Lower leg skin (tissue), 3 donors: Measurements from ENCODE around the gene CPHXL2.

Source experiments
- POLR2A ChIP-seq, 2 donors: fragments of 450-650 bp; IDR thresholded peaks; one replicate each; pipeline ENCODE4 v1.6.1; 2016 to 2017; ENCODE audit warnings: antibody characterized with exemption in 2 of 2, mild to moderate bottlenecking in 1 of 2, moderate library complexity in 1 of 2
- TF ChIP-seq, protein P1 (sequence below), 3 donors: fragments of 450-650 bp; IDR thresholded peaks; one replicate each; pipeline ENCODE4 v1.5.1; 2016; ENCODE audit warnings: antibody characterized with exemption in 3 of 3, mild to moderate bottlenecking in 3 of 3, moderate library complexity in 2 of 3

DNA sequence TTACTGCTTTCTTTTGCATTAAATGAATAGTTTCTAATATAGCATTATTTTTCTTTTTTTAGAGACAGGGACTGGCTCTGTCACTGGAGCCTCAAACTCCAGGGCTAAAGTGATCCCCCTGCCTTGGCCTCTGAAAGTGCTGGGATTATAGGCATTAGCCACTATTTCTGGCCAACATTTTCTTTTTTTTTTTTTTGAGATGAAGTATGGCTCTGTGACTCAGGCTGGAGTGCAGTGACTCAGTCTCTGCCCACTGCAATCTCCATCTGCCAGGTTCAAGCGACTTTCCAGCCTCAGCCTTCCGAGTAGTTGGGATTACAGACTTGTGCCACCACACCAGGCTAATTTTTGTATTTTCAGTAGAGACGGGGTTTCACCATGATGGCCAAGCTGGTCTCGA lies 26.5 kb upstream of the CPHXL2 start:
- TF ChIP-seq, protein P1, sequence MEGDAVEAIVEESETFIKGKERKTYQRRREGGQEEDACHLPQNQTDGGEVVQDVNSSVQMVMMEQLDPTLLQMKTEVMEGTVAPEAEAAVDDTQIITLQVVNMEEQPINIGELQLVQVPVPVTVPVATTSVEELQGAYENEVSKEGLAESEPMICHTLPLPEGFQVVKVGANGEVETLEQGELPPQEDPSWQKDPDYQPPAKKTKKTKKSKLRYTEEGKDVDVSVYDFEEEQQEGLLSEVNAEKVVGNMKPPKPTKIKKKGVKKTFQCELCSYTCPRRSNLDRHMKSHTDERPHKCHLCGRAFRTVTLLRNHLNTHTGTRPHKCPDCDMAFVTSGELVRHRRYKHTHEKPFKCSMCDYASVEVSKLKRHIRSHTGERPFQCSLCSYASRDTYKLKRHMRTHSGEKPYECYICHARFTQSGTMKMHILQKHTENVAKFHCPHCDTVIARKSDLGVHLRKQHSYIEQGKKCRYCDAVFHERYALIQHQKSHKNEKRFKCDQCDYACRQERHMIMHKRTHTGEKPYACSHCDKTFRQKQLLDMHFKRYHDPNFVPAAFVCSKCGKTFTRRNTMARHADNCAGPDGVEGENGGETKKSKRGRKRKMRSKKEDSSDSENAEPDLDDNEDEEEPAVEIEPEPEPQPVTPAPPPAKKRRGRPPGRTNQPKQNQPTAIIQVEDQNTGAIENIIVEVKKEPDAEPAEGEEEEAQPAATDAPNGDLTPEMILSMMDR (IDR thresholded peaks at IDR 0.05) = no peak
- no peak for TF ChIP-seq POLR2A (IDR thresholded peaks at IDR 0.05)
